Measurements from ENCODE around the gene DOCK3.

GRCh38 chr3:50972029-50972428 lies 297.3 kb downstream of the DOCK3 start:
- TF ChIP-seq CTCF (IDR thresholded peaks at IDR 0.05) (no peak), SP1 (CRISPR knock-in tag; conservative IDR thresholded peaks at IDR 0.05) (no peak), ATF2 (CRISPR knock-in tag; IDR thresholded peaks at IDR 0.05; ENCODE audit: borderline replicate concordance, low read depth) (no peak), ARID4B (CRISPR knock-in tag; IDR thresholded peaks at IDR 0.05; ENCODE audit: borderline replicate concordance) (no peak), ZSCAN18 (CRISPR knock-in tag; IDR thresholded peaks at IDR 0.05) (no peak)

Measured in WTC11 (cell line).